ENCODE measurements around the gene BTG2.
"Not testable (repeated sequence)": the region's sequence is repeated elsewhere in the genome, so short reads cannot be mapped to it uniquely, and the experiment has no call there.

- not testable (repeated sequence) for TF ChIP-seq JUNB (IDR thresholded peaks at IDR 0.05); CTCF (IDR thresholded peaks at IDR 0.05); REST (IDR thresholded peaks at IDR 0.05); POLR2A (IDR thresholded peaks at IDR 0.05; ENCODE audit: low read length); RAD21 (conservative IDR thresholded peaks at IDR 0.05 in 1 of 2, IDR thresholded peaks at IDR 0.05 in 1 of 2); HDAC2 (IDR thresholded peaks at IDR 0.05)
- TF ChIP-seq, protein P1, sequence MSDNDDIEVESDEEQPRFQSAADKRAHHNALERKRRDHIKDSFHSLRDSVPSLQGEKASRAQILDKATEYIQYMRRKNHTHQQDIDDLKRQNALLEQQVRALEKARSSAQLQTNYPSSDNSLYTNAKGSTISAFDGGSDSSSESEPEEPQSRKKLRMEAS (IDR thresholded peaks at IDR 0.05), result not testable (repeated sequence)
Measured at GRCh38 chr1:203314025-203314759, 8.9 kb downstream of the BTG2 start.

Measured in A549 (cell line).